ENCODE results near the gene DCDC2C. TPM values are rescaled to one million over a fixed set of nuclear protein-coding genes. Genes with fewer than 3 reads are reported as not detected.
A peak's percentile ranks its signal among the peaks of the same experiment; 100 is the strongest.

Gene DCDC2C
- total RNA-seq, 1 experiment from 2014 or later: 0.43 TPM

GRCh38 chr2:3871002-3871401, 167.6 kb downstream of the DCDC2C start:
- H3K36me3 ChIP-seq (ENCODE audit: insufficient read depth, low read length, poor library complexity, severe bottlenecking): no peaks in the 10 kb centered on the region
- H3K27ac ChIP-seq (ENCODE audit: low read depth, low read length, poor library complexity, severe bottlenecking): no peak overlapping the region
- no peak overlapping the region for H3K4me3 ChIP-seq (ENCODE audit: low read depth, low read length, poor library complexity, severe bottlenecking)
- H3K27me3 ChIP-seq (replicated peaks; ENCODE audit: insufficient read depth, low read depth, low read length, poor library complexity): no peaks in the 10 kb centered on the region
- DNase-seq (ENCODE audit: low spot score): peak; percentile 7
- no TSS peak for BruUV-seq (replicated peaks)
- H3K4me1 ChIP-seq (ENCODE audit: insufficient read depth, low read length, poor library complexity, severe bottlenecking): no peaks in the 10 kb centered on the region
- ChIA-PET CTCF (no interaction called here), POLR2A (ENCODE audit: low non-redundant PET) (no interaction called here)
- intact Hi-C loops (cut with micrococcal nuclease; ENCODE audit: unreplicated experiment): no loop called here
- TF ChIP-seq EZH2 (IDR thresholded peaks at IDR 0.05; ENCODE audit: borderline replicate concordance, low read depth, low read length, poor library complexity, severe bottlenecking) (no peak), CTCF (conservative IDR thresholded peaks at IDR 0.05; ENCODE audit: low read depth, low read length) (no peak)
- H3K9me3 ChIP-seq (ENCODE audit: low read depth, low read length, poor library complexity, severe bottlenecking): no peaks in the 10 kb centered on the region

GRCh38 chr2:3872451-3872850, 169.1 kb downstream of the DCDC2C start:
- TF ChIP-seq CTCF (conservative IDR thresholded peaks at IDR 0.05; ENCODE audit: low read depth, low read length): no peak
- H3K4me3 ChIP-seq (ENCODE audit: low read depth, low read length, poor library complexity, severe bottlenecking): no peak overlapping the region
- no peaks in the 10 kb centered on the region for H3K27me3 ChIP-seq (replicated peaks; ENCODE audit: insufficient read depth, low read depth, low read length, poor library complexity)
- intact Hi-C loops (cut with micrococcal nuclease; ENCODE audit: unreplicated experiment): no loop called here
- ChIA-PET CTCF (no interaction called here), POLR2A (ENCODE audit: low non-redundant PET) (no interaction called here)
- no peak for DNase-seq (ENCODE audit: low spot score)
- BruUV-seq (replicated peaks): no TSS peak
- H3K36me3 ChIP-seq (ENCODE audit: insufficient read depth, low read length, poor library complexity, severe bottlenecking): no peaks in the 10 kb centered on the region
- no peaks in the 10 kb centered on the region for H3K9me3 ChIP-seq (ENCODE audit: low read depth, low read length, poor library complexity, severe bottlenecking)
- no peaks in the 10 kb centered on the region for H3K4me1 ChIP-seq (ENCODE audit: insufficient read depth, low read length, poor library complexity, severe bottlenecking)
- H3K27ac ChIP-seq (ENCODE audit: low read depth, low read length, poor library complexity, severe bottlenecking): no peak overlapping the region

- TF ChIP-seq CTCF (conservative IDR thresholded peaks at IDR 0.05; ENCODE audit: low read depth, low read length) (no peak), EZH2 (IDR thresholded peaks at IDR 0.05; ENCODE audit: borderline replicate concordance, low read depth, low read length, poor library complexity, severe bottlenecking) (no peak)
- BruUV-seq (replicated peaks): no TSS peak
- CTCF ChIA-PET: no interaction called here
- intact Hi-C loops (cut with micrococcal nuclease; ENCODE audit: unreplicated experiment): no loop called here
- Histone ChIP-seq H3K27ac (ENCODE audit: low read depth, low read length, poor library complexity, severe bottlenecking) (no peak overlapping the region), H3K27me3 (replicated peaks; ENCODE audit: insufficient read depth, low read depth, low read length, poor library complexity) (no peaks in the 10 kb centered on the region), H3K36me3 (ENCODE audit: insufficient read depth, low read length, poor library complexity, severe bottlenecking) (no peaks in the 10 kb centered on the region), H3K9me3 (ENCODE audit: low read depth, low read length, poor library complexity, severe bottlenecking) (no peaks in the 10 kb centered on the region), H3K4me3 (ENCODE audit: low read depth, low read length, poor library complexity, severe bottlenecking) (no peak overlapping the region), H3K4me1 (ENCODE audit: insufficient read depth, low read length, poor library complexity, severe bottlenecking) (no peaks in the 10 kb centered on the region)
- DNase-seq (ENCODE audit: low spot score): no peak
- POLR2A ChIA-PET (ENCODE audit: low non-redundant PET): no interaction called here
These were observed 170.5 kb downstream of the DCDC2C start for GRCh38 chr2:3873899-3874298.

Data from A673 (cell line).